A549 (cell line): ENCODE results near the gene ATXN7L1. TPM values are rescaled to one million over a fixed set of nuclear protein-coding genes. Genes with fewer than 3 reads are reported as not detected.

ENCODE experiments used
- ATAC-seq, 2 experiments: fragments of 200-7000 bp in 1 of 2; fragments of >200 bp in 1 of 2; cut with Nextera tagmentation in 1 of 2; cut with Tn5 transposase in 1 of 2; 3 replicates each; pipeline versions ENCODE4 v1.8.0 to v1.9.1; 2018 to 2020; ENCODE audit warnings: mild to moderate bottlenecking in 1 of 2, moderate library complexity in 1 of 2
- CTCF ChIA-PET: fragments of 300-600 bp; sonication (Branson Sonifier 250); formaldehyde crosslinking; extraction: SDS; loops from one replicate; lab custom pipeline; 2021; ENCODE audit warnings: antibody characterized with exemption, inconsistent platforms; lab: Yijun Ruan, JAX
- POLR2A ChIA-PET: fragments of 350-600 bp; formaldehyde crosslinking; extraction: SDS; loops from one replicate; lab custom pipeline; 2021; ENCODE audit warnings: antibody characterized with exemption, inconsistent platforms; lab: Yijun Ruan, JAX
- DNase-seq, 2 experiments: peaks; one replicate each; pipeline versions ENCODE4 v3.0.0 to v3.0.0-alpha.2; 2011 to 2016; ENCODE audit warnings: low read depth in 1 of 2, low spot score in 1 of 2
- FAIRE-seq: peaks from 2 replicates; lab custom pipeline; 2011; peaks lifted over from hg19 to GRCh38; lab: Jason Lieb, UNC
- H3K27ac ChIP-seq, 2 experiments: fragments of >200 bp; sonication (Bioruptor Twin); formaldehyde crosslinking; 3 replicates each; pipeline ENCODE4 v1.5.1; 2016 to 2017
- H3K4me1 ChIP-seq: fragments of >200 bp; sonication (Bioruptor Twin); formaldehyde crosslinking; 3 replicates; pipeline ENCODE4 v1.6.1; 2016
- H3K4me2 ChIP-seq: fragments of >200 bp; sonication (Bioruptor Twin); formaldehyde crosslinking; 3 replicates; pipeline ENCODE4 v1.6.1; 2016
- H3K4me3 ChIP-seq: fragments of >200 bp; sonication (Bioruptor Twin); formaldehyde crosslinking; 3 replicates; pipeline ENCODE4 v1.5.1; 2016
- H3K9me3 ChIP-seq: fragments of >200 bp; sonication (Bioruptor Twin); formaldehyde crosslinking; 3 replicates; pipeline ENCODE4 v1.6.1; 2016
- CBX8 ChIP-seq: fragments of 200-600 bp; sonication (generic); IDR thresholded peaks from 2 replicates; pipeline ENCODE4 v1.6.1; 2016
- CHD2 ChIP-seq: fragments of 150-350 bp; IDR thresholded peaks from 2 replicates; pipeline ENCODE4 v1.6.1; 2014; ENCODE audit warnings: low read length; ENCODE audit not compliant: partially characterized antibody
- EHF ChIP-seq: fragments of 250-450 bp; sonication (Bioruptor Pico); IDR thresholded peaks from 2 replicates; pipeline ENCODE4 v1.5.0; 2020; ENCODE audit warnings: mild to moderate bottlenecking
- EHMT2 ChIP-seq: fragments of 200-600 bp; sonication (generic); IDR thresholded peaks from 2 replicates; pipeline ENCODE4 v1.6.1; 2016; ENCODE audit warnings: antibody characterized with exemption, low read depth, mild to moderate bottlenecking, moderate library complexity
- EP300 ChIP-seq, 2 experiments: fragments of >200 bp; sonication (Bioruptor Twin); formaldehyde crosslinking; IDR thresholded peaks; 2 replicates in 1 of 2; 3 replicates in 1 of 2; pipeline ENCODE4 v1.6.1; 2016 to 2017
- ESRRA ChIP-seq: fragments of 150-350 bp; IDR thresholded peaks from 2 replicates; pipeline ENCODE4 v1.6.1; 2014; ENCODE audit warnings: mild to moderate bottlenecking, low read length, borderline replicate concordance
- FOSL2 ChIP-seq, 2 experiments: fragments of 450-650 bp in 1 of 2; fragments of >200 bp in 1 of 2; sonication (Bioruptor Twin) in 1 of 2; formaldehyde crosslinking; IDR thresholded peaks; 2 replicates each; pipeline versions ENCODE4 v1.5.0 to v1.6.1; 2016 to 2020; ENCODE audit warnings: mild to moderate bottlenecking in 1 of 2, moderate library complexity in 1 of 2
- FOXS1 ChIP-seq: fragments of 250-450 bp; sonication (Bioruptor Pico); IDR thresholded peaks from 2 replicates; pipeline ENCODE4 v1.5.0; 2020; ENCODE audit warnings: mild to moderate bottlenecking, moderate library complexity
- GATA3 ChIP-seq: IDR thresholded peaks from 2 replicates; pipeline ENCODE4 v1.6.1; 2012; ENCODE audit warnings: borderline replicate concordance
- HEYL ChIP-seq: fragments of 250-450 bp; sonication (Bioruptor Pico); IDR thresholded peaks from 2 replicates; pipeline ENCODE4 v1.8.0; 2021; ENCODE audit warnings: mild to moderate bottlenecking, moderate library complexity
- HOXA7 ChIP-seq: fragments of 250-450 bp; sonication (Bioruptor Pico); IDR thresholded peaks from 2 replicates; pipeline ENCODE4 v1.5.0; 2020; ENCODE audit warnings: mild to moderate bottlenecking, moderate library complexity
- HOXB5 ChIP-seq: fragments of 250-450 bp; sonication (Bioruptor Pico); IDR thresholded peaks from 2 replicates; pipeline ENCODE4 v1.5.0; 2020; ENCODE audit warnings: mild to moderate bottlenecking, moderate library complexity
- JUNB ChIP-seq: fragments of >200 bp; sonication (Bioruptor Twin); formaldehyde crosslinking; IDR thresholded peaks from 2 replicates; pipeline ENCODE4 v1.6.1; 2016
- MAFK ChIP-seq: fragments of 450-650 bp; IDR thresholded peaks from 2 replicates; pipeline ENCODE4 v1.6.1; 2014; ENCODE audit not compliant: partially characterized antibody
- MAZ ChIP-seq: fragments of 150-350 bp; IDR thresholded peaks from 2 replicates; pipeline ENCODE4 v1.6.1; 2014; ENCODE audit warnings: antibody characterized with exemption, low read depth, low read length, borderline replicate concordance
- NFE2L2 ChIP-seq: fragments of 150-350 bp; conservative IDR thresholded peaks from 2 replicates; pipeline ENCODE4 v1.6.1; 2014; ENCODE audit warnings: low read length
- NPAS2 ChIP-seq: fragments of 250-450 bp; sonication (Bioruptor Pico); IDR thresholded peaks from 2 replicates; pipeline ENCODE4 v1.8.0; 2022; ENCODE audit warnings: mild to moderate bottlenecking, moderate library complexity, borderline replicate concordance
- NR3C1 ChIP-seq: fragments of >200 bp; sonication (Bioruptor Twin); formaldehyde crosslinking; IDR thresholded peaks from 3 replicates; pipeline ENCODE4 v1.6.1; 2017
- POLR2AphosphoS2 ChIP-seq: conservative IDR thresholded peaks from 2 replicates; pipeline ENCODE4 v1.6.1; 2012; ENCODE audit warnings: low read length, improper control_type of control experiment, inconsistent platforms
- RARB ChIP-seq: fragments of 250-450 bp; sonication (Bioruptor Pico); IDR thresholded peaks from 2 replicates; pipeline ENCODE4 v1.8.0; 2021; ENCODE audit warnings: mild to moderate bottlenecking, moderate library complexity
- TP53 ChIP-seq: fragments of 250-450 bp; sonication (Bioruptor Pico); IDR thresholded peaks from 2 replicates; pipeline ENCODE4 v1.5.0; 2021; ENCODE audit warnings: mild to moderate bottlenecking, moderate library complexity
- ZC3H11A ChIP-seq: fragments of 450-650 bp; IDR thresholded peaks from 2 replicates; pipeline ENCODE4 v1.6.1; 2014; ENCODE audit warnings: antibody characterized with exemption, mild to moderate bottlenecking
- ZFP36 ChIP-seq: fragments of 450-650 bp; IDR thresholded peaks from 2 replicates; pipeline ENCODE4 v1.6.1; 2014; ENCODE audit warnings: borderline replicate concordance; ENCODE audit not compliant: partially characterized antibody
- WGBS: methylation state at CpG from one replicate; pipeline ENCODE4 v1.1.6; 2017; ENCODE audit errors: missing lambda C conversion rate; 5-methylcytosine and 5-hydroxymethylcytosine counted together
- polyA plus RNA-seq, 4 experiments: library from polyadenylated mRNA; depleted of rRNA in 3 of 4; stranded (reverse); fragments of >200 nt; fragmentation: RNase III in 1 of 4; extraction: RNeasy Plus Mini Kit Qiagen cat#74134 plus additional on column Dnase treatment in 1 of 4; gene quantifications; 2 replicates in 3 of 4; 3 replicates in 1 of 4; pipeline ENCODE4 v1.2.3, GENCODE V29; 2011 to 2017
- TF ChIP-seq, protein P1 (sequence below): IDR thresholded peaks from 2 replicates; pipeline ENCODE4 v1.6.1; 2012
- TF ChIP-seq, protein P2 (sequence below): IDR thresholded peaks from 2 replicates; pipeline ENCODE4 v1.6.1; 2012; ENCODE audit warnings: low read depth, borderline replicate concordance
- TF ChIP-seq, protein P3 (sequence below): fragments of 250-450 bp; sonication (Bioruptor Pico); IDR thresholded peaks from 2 replicates; pipeline ENCODE4 v1.5.0; 2020; ENCODE audit warnings: low read depth, mild to moderate bottlenecking, moderate library complexity
- TF ChIP-seq, protein P4 (sequence below): fragments of 150-350 bp; IDR thresholded peaks from 2 replicates; pipeline ENCODE4 v1.6.1; 2014; ENCODE audit warnings: low read depth, mild to moderate bottlenecking, low read length
- TF ChIP-seq, protein P5 (sequence below): fragments of 450-650 bp; IDR thresholded peaks from 2 replicates; pipeline ENCODE4 v1.6.1; 2014; ENCODE audit warnings: antibody characterized with exemption

The ATXN7L1 gene
- polyA plus RNA-seq, 2 of the 4 experiments (the other 2 are of a cell fraction) = 4.5 to 5.7 TPM

DNA sequence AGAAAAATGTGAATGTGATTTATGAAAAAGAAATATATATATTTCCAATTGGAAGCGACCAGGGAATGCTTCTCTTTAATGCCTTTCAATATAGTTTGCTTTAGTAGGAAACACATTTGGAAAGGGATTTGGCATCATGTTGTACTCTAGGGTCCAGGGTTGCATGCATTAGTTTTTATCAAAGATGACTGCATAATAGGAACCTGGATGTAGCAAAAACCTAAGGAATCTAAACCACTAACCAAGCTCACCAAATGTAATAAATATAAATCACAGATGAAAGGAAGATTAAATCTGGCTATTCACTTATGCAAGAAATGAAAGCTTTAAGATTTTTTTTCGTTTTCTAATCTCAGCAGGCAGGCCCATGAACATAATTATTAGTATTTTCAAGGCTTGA lies 120.0 kb downstream of the ATXN7L1 start:
- no peak for TF ChIP-seq ZC3H11A
- no peak for TF ChIP-seq RARB (CRISPR knock-in tag)
- TF ChIP-seq JUNB = no peak
- TF ChIP-seq NPAS2 = no peak
- TF ChIP-seq, protein P1, sequence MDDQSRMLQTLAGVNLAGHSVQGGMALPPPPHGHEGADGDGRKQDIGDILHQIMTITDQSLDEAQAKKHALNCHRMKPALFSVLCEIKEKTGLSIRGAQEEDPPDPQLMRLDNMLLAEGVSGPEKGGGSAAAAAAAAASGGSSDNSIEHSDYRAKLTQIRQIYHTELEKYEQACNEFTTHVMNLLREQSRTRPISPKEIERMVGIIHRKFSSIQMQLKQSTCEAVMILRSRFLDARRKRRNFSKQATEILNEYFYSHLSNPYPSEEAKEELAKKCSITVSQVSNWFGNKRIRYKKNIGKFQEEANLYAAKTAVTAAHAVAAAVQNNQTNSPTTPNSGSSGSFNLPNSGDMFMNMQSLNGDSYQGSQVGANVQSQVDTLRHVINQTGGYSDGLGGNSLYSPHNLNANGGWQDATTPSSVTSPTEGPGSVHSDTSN = no peak
- TF ChIP-seq, protein P2, sequence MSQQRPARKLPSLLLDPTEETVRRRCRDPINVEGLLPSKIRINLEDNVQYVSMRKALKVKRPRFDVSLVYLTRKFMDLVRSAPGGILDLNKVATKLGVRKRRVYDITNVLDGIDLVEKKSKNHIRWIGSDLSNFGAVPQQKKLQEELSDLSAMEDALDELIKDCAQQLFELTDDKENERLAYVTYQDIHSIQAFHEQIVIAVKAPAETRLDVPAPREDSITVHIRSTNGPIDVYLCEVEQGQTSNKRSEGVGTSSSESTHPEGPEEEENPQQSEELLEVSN = no peak
- TF ChIP-seq CHD2 = no peak
- TF ChIP-seq, protein P3, sequence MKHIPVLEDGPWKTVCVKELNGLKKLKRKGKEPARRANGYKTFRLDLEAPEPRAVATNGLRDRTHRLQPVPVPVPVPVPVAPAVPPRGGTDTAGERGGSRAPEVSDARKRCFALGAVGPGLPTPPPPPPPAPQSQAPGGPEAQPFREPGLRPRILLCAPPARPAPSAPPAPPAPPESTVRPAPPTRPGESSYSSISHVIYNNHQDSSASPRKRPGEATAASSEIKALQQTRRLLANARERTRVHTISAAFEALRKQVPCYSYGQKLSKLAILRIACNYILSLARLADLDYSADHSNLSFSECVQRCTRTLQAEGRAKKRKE (CRISPR knock-in tag) = no peak
- no peak for TF ChIP-seq MAFK
- no peak for TF ChIP-seq ESRRA
- no peak for TF ChIP-seq POLR2AphosphoS2
- TF ChIP-seq CBX8 = no peak
- TF ChIP-seq FOSL2 (IDR thresholded peaks at IDR 0.05) = no peak
- no peak for TF ChIP-seq FOSL2 (CRISPR knock-in tag; IDR thresholded peaks at IDR 0.05)
- TF ChIP-seq NFE2L2 = no peak
- no peak for TF ChIP-seq EP300 (IDR thresholded peaks at IDR 0.05)
- TF ChIP-seq, protein P4, sequence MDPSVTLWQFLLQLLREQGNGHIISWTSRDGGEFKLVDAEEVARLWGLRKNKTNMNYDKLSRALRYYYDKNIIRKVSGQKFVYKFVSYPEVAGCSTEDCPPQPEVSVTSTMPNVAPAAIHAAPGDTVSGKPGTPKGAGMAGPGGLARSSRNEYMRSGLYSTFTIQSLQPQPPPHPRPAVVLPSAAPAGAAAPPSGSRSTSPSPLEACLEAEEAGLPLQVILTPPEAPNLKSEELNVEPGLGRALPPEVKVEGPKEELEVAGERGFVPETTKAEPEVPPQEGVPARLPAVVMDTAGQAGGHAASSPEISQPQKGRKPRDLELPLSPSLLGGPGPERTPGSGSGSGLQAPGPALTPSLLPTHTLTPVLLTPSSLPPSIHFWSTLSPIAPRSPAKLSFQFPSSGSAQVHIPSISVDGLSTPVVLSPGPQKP = no peak
- FAIRE-seq = no peak
- Histone ChIP-seq H3K4me2 (no peak overlapping the region), H3K9me3 (no peaks in the 10 kb centered on the region), H3K4me1 (no peaks in the 10 kb centered on the region), H3K4me3 (no peak overlapping the region), H3K27ac (no peak overlapping the region)
- ChIA-PET CTCF (interaction anchor here (1.1 to 18.1 kb wide), 7 partner anchors 12 to 397 kb away, joined by 3 to 251 read pairs (median 6); no protein-coding TSS in a partner anchor), POLR2A (no interaction called here)
- no peak for ATAC-seq
- WGBS = 56% methylated on average over 2 of the region's 2 CpGs
- no peak for DNase-seq

DNA sequence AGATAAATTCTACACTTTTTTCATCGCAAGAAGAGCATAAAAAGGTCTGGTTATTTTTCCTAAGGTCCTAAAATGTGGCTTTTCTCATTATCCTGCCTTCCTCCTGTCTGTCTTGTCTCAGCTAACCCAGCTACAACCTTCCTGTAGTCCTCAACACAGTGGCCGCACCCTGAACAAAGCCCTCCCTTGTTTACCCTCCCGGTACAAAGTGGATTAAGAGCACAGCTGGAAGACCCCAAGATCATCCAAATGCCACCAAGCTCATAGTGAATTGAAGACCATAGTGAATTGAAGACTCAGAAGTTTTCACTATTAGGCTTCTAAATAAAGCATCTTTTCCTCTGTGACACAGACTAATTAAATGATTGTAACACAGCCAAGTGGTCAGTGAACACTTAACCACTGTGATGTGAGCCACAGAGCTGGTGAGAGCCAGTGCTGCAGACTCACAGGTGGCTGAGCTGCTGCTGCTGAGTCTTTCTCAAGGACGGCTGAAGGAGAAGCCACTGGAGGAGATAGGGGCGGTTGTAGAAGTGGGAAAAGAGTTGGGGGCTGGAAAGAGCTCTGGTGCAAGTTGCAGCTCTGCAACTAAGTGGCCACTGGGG lies 123.6 kb downstream of the ATXN7L1 start:
- 92% methylated on average over 5 of the region's 5 CpGs for WGBS
- H3K4me1 ChIP-seq = no peaks in the 10 kb centered on the region
- TF ChIP-seq HEYL (CRISPR knock-in tag) (no peak), ZFP36 (no peak), EHMT2 (no peak), HOXB5 (CRISPR knock-in tag) (no peak), FOSL2 (IDR thresholded peaks at IDR 0.05) (no peak), FOSL2 (CRISPR knock-in tag; IDR thresholded peaks at IDR 0.05) (no peak), CHD2 (no peak), NR3C1 (no peak), EHF (CRISPR knock-in tag) (no peak), TP53 (CRISPR knock-in tag) (no peak), MAZ (no peak), FOXS1 (no peak), HOXA7 (CRISPR knock-in tag) (no peak), RARB (CRISPR knock-in tag) (no peak), GATA3 (no peak)
- TF ChIP-seq, protein P1 = no peak
- TF ChIP-seq, protein P5, sequence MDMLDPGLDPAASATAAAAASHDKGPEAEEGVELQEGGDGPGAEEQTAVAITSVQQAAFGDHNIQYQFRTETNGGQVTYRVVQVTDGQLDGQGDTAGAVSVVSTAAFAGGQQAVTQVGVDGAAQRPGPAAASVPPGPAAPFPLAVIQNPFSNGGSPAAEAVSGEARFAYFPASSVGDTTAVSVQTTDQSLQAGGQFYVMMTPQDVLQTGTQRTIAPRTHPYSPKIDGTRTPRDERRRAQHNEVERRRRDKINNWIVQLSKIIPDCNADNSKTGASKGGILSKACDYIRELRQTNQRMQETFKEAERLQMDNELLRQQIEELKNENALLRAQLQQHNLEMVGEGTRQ = no peak
- TF ChIP-seq, all 56 proteins: peak for 0
- Histone ChIP-seq H3K9me3 (no peaks in the 10 kb centered on the region), H3K4me2 (no peak overlapping the region), H3K27ac (no peak overlapping the region), H3K4me3 (no peak overlapping the region)
- ChIA-PET POLR2A (no interaction called here), CTCF (interaction anchor here (0.8 to 18.1 kb wide), 9 partner anchors 9 to 304 kb away, joined by 3 to 251 read pairs (median 4); no protein-coding TSS in a partner anchor)
- FAIRE-seq (no peak), ATAC-seq (no peak), DNase-seq (no peak)
